SH-SY5Y (cell line): ENCODE measurements around the gene COLEC11.

ENCODE experiments used
- GATA2 ChIP-seq: IDR thresholded peaks from 2 replicates; pipeline ENCODE4 v1.6.1; 2011; ENCODE audit warnings: mild to moderate bottlenecking, low read depth, low read length
- GATA3 ChIP-seq: IDR thresholded peaks from 2 replicates; pipeline ENCODE4 v1.6.1; 2011; ENCODE audit warnings: low read depth, mild to moderate bottlenecking, low read length, moderate library complexity

- TF ChIP-seq GATA2 (no peak), GATA3 (no peak)
Measured at GRCh38 chr2:3638456-3638810, 43.5 kb downstream of the COLEC11 start.
